DOHH2 (cell line): ENCODE results near the gene MAPK13.

Experiments used
- EZH2phosphoT487 ChIP-seq: fragments of 200-600 bp; sonication (generic); IDR thresholded peaks from 2 replicates; pipeline ENCODE4 v1.6.1; 2017; ENCODE audit warnings: borderline replicate concordance, mild to moderate bottlenecking, antibody characterized with exemption, low read length, moderate library complexity, mixed read lengths
- TF ChIP-seq, protein P1 (sequence below): fragments of 200-600 bp; sonication (generic); IDR thresholded peaks from one replicate; pipeline ENCODE4 v1.5.1; 2014; ENCODE audit warnings: antibody characterized with exemption, mild to moderate bottlenecking, low read depth, low read length; ENCODE audit not compliant: poor library complexity, severe bottlenecking

DNA sequence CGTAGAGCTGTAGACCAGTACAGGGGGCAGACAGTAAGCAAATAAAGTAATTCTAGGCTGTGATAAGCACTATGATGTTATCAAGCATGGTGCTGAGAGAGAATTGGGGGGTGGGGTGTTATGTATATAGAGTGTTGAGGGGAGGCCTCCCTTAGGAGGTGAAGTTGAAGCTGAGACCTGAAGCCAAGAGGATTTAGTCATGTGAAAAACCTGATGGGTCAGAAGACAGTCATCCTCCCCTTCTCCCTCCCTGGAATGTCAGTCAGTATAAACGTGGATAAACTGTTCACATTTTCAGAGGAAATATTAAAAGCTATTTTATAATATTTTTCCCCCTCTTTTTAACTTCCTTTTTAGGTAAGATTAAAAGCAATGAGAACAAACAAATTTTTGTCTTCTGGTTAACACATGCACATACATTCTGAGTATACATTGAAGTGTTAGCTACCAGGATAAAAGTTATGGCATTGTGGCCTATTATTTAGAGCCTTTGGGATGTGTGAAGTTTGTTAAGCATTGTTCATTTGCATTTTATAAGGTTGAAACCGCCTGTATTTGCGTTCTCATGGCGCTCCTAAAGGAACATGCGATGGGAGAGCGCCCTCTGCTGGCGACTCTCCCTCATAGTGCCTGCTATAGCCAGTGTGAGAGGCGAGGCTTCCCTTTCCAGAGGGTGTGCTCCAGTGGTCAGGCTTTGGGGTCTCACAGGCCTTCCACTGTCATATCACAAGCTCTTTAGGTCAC lies 35.4 kb upstream of the MAPK13 start:
- TF ChIP-seq, protein P1, sequence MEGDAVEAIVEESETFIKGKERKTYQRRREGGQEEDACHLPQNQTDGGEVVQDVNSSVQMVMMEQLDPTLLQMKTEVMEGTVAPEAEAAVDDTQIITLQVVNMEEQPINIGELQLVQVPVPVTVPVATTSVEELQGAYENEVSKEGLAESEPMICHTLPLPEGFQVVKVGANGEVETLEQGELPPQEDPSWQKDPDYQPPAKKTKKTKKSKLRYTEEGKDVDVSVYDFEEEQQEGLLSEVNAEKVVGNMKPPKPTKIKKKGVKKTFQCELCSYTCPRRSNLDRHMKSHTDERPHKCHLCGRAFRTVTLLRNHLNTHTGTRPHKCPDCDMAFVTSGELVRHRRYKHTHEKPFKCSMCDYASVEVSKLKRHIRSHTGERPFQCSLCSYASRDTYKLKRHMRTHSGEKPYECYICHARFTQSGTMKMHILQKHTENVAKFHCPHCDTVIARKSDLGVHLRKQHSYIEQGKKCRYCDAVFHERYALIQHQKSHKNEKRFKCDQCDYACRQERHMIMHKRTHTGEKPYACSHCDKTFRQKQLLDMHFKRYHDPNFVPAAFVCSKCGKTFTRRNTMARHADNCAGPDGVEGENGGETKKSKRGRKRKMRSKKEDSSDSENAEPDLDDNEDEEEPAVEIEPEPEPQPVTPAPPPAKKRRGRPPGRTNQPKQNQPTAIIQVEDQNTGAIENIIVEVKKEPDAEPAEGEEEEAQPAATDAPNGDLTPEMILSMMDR = peak; percentile 93
- TF ChIP-seq EZH2phosphoT487 = no peak
